NCI-H1092 (cell line): ENCODE results near the gene MC1R.
"Not testable (repeated sequence)": the region's sequence is repeated elsewhere in the genome, so short reads cannot be mapped to it uniquely, and the experiment has no call there.

ENCODE experiments used
- DNase-seq: peaks from one replicate; lab custom pipeline; 2025; lab: John Stamatoyannopoulos, UW

MC1R gene

GRCh38 chr16:89914642-89915285 is 3.9 kb upstream of the MC1R start:
- not testable (repeated sequence) for DNase-seq

DNA sequence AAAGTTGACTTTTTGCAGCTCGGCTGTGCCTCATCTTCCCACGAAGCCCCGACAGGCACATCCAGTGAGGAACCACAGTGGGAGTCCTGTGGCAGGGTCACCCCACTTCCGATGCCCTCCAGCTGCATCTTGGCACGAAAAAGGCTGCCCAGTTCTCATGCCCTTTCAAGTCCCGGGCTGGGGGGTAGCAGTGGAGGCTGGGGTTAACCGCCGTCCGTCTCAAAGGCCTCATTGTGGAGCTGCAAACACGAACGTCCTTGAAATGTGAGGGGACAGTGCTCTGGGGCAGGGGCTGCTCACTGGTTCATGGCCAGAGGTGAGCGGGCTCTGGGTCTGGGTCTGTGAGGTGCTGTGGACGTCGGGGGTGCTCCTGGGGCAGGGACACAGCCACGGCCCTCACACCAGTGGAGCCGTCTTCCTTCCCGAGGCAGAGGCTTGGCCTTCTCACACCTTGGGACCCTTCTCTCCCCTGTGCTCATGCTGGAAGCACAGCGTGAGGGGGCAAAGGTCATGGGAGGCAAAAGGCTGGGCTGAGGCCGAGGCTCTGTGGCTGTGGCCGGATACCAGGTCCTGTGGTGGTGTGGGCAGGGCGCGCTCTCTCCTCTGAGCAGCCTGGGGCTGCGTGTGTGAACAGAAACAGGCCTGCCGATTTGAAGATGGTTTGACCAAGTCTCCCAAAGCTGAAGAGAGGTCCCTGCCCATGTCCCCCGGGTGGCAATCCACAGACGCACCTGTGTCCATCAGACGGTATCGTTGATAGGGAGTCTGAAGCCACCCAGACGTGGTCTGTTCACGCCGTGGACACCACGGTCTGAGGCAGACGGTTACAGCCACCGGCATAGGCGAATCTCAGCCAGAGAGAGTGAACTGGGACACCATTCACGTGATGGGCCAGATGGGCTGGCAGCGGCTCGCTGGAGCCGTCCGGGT is 3.1 kb upstream of the MC1R start:
- DNase-seq = no peak

DNA sequence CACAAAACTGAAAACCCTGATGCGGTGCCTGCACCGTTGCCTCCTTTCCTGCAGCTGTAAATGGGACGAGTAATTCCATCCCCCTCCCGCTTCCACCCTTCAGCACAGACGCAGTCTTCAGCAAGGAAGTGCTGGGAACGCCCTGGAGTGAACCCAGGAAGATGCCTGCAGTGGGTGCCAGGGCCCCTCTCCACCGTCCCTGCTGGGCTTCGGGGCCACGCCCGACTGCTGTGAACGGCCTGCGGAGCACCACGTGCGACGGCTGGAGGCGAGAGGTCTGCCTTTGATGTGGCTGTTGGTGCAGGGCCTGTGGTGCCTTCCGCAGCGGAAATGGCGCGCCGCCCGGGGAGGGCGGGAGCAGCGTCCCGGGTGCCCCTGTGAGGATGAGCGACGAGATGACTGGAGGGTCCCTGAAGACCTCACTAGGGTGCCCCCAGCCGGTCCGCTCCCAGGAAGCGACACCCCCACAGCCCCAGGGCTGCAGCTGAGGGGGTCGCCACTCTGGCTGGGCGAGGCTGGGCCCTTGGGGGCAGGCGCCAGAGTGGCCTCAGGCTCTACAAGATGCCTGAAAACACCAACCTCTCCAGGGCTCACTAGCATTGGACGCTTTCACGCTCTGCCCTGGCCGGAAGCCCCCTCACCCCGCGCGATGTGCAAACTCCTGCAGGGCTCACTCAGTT is 749 bp upstream of the MC1R start:
- peak; percentile 50 for DNase-seq

DNA sequence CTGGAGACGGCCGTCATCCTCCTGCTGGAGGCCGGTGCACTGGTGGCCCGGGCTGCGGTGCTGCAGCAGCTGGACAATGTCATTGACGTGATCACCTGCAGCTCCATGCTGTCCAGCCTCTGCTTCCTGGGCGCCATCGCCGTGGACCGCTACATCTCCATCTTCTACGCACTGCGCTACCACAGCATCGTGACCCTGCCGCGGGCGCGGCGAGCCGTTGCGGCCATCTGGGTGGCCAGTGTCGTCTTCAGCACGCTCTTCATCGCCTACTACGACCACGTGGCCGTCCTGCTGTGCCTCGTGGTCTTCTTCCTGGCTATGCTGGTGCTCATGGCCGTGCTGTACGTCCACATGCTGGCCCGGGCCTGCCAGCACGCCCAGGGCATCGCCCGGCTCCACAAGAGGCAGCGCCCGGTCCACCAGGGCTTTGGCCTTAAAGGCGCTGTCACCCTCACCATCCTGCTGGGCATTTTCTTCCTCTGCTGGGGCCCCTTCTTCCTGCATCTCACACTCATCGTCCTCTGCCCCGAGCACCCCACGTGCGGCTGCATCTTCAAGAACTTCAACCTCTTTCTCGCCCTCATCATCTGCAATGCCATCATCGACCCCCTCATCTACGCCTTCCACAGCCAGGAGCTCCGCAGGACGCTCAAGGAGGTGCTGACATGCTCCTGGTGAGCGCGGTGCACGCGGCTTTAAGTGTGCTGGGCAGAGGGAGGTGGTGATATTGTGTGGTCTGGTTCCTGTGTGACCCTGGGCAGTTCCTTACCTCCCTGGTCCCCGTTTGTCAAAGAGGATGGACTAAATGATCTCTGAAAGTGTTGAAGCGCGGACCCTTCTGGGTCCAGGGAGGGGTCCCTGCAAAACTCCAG is 1.1 kb downstream of the MC1R start:
- no peak for DNase-seq

GRCh38 chr16:89920723-89921122 is 2.1 kb downstream of the MC1R start:
- DNase-seq = no peak

GRCh38 chr16:89921131-89921701 is 2.6 kb downstream of the MC1R start:
- DNase-seq = no peak

DNA sequence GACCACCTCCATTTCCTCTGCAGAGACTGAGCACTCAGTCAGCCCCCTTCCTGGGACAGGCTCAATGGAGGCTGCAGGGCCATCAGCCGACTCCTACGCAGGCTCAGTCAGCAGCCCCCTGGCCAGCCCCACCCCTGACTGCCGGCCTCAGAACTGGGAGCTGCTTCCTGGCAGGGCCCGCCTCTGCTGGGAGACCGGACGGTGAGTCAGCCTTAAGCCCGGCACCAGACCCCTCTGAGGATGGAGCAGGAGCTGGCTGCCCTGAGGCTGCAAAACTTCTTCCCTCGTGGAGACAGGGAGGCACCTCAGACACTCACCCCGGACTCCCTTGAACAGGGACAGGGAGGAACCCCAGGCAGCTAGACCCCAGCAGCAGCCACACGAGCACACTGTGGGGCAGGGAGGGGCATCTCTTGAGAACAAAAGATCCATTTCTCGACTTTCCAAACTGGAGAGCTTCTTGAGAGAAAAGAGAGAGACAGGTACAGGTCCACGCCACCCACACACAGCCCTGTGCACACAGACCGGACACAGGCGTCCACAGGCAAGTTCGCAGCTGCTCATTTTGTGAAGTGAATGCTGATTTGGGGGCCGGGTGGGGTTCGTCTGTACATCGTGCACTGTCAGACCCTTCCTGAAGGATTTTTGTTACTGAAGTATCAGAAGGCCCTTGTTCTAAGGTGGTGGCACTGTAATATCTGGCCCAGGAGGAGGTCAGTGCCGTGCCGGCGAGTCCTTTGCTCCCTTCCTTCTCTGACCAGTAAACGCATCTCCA is 3.2 kb downstream of the MC1R start:
- DNase-seq = no peak

GRCh38 chr16:89922477-89922883 is 3.8 kb downstream of the MC1R start:
- peak; percentile 44 for DNase-seq

DNA sequence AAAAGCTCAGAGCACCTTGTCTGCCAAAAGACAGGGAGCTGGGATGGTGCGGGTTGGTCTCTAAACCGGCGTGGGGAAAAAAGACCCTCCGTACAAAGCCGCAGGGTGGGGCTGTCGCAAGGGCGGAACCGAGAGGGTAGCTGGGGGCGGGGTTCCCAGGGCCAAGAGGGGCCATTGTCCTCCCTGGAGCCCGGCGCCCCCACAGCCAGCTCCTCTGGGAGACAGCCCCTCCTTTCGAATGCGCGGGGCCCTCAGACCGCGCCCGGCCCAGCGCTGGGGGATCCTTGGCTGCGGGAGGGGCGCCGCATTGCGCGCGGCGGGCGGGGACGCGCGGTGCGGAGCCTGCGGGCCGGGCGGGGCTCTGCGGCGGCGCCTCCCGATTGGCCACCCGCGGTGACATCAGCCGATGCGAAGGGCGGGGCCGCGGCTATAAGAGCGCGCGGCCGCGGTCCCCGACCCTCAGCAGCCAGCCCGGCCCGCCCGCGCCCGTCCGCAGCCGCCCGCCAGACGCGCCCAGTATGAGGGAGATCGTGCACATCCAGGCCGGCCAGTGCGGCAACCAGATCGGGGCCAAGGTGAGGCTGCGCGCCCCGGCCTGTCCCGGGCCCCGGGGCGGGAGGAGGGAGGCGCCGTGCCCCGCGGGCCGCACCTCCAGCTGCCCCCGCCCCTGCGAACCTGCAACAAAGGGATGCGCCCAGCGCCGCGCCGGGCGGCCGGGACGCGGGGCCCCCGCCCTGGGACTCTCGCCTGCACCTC is 4.4 kb downstream of the MC1R start, which contains the start of gene TUBB3:
TSS of gene TUBB3 (plus strand) at position 459 of the 756 bp plus-strand sequence. CDS start at position 519, 60 bp downstream.
- peak; percentile 70 for DNase-seq

DNA sequence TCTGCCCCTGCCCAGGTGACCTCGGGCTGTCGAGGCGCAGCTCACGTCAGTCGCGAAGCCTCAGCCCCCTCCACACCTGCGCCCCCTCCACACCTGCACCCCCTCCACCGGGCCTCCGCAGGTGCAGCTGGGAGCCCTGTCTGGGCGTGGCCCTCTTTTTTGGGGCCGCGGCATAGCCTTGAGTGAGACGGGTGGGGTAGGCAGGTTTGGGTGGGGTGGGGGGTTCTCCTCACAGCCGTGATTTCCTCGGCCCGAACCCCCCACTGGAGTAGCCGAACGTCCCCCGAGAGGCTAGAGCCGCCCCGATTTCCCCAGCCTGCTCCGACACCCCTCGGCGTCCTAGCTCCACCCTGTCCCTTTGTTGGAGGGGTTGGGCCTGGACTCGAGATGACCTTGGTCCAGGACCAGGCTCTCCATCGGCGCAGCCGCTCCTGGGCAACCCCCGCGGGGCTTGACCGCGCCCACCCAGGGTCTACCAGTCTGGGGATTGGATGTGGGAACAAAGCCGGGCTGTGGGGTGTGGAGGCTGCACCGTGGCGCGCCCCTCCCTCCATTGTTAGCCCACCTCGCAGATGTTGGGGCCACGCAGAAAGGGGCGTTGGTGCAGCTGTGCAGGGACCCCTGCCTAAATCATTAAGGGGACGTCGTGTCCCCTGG is 5.1 kb downstream of the MC1R start:
- DNase-seq = peak; percentile 70

DNA sequence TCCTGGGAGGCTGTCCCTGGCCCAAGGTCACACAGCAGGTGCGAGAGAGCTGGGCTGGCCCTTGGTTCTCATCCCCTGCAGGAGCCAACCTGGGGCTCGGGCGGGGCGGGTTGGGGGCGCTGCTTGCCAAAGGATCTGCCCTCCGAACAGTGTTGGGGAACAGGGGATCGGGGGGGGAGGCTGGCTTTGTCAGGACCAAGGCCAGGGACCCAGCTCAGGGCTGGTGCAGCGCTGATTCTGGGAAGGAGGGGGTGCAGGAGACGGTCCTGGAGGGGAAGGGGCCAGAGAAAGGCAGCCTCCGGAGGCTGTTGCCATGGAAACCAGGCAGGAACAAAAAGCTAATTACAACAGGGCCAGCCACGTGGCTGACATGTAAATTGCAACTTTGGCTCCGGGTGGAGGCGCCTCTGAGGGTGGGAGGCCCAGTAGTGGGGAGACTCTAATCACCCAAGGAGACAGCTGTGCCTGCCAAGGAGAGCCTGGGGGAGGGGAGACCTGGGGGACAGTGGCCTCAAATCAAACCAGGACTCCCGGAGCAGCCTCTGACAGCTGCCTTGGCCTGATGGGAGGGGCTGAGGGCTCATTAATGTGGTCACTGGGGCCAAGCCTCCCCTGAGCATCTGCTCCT is 5.7 kb downstream of the MC1R start:
- DNase-seq = peak; percentile 33

DNA sequence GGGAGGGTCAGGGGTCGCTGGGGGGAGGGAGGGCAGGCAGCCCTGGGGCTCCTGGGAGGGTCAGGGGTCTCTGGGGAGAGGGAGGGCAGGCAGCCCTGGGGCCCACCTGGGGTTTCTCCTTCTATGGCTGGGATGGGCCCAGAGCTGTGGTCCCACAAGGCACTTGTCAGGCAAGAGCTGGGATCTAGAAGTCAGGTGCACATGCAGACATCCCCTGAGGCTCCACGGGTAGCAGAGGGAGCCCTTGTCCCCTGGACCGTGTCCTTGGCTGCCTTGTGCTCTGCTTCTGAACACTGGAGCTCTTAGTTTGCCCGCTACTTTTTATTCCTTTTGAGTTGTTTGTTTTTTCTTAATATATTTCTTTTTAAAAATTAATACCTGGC is 6.3 kb downstream of the MC1R start:
- DNase-seq = no peak

DNA sequence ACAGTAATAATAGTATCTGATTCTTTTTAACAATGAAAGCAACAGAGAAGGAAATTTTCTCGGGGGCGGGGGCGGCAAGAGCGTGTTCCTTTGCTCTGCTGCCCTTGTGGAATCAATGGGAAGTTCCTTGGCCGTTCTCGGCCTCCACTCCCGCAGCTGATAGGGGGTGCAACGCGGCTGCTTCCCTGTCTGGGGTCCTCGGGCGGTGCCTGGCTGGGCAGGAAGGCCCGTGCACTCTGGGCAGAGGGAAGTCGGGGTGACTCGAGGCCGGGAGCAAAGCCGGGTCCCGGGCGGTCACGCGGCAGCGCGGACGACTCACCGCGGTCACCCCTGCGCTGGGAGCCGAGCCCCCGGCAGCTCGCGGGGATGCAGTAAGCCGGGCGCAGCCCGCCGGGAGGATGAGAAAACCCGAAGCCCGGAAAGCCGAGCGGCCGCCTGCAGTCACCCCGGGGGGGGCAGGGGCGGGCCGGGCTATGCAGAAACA is 7.0 kb downstream of the MC1R start:
- no peak for DNase-seq

DNA sequence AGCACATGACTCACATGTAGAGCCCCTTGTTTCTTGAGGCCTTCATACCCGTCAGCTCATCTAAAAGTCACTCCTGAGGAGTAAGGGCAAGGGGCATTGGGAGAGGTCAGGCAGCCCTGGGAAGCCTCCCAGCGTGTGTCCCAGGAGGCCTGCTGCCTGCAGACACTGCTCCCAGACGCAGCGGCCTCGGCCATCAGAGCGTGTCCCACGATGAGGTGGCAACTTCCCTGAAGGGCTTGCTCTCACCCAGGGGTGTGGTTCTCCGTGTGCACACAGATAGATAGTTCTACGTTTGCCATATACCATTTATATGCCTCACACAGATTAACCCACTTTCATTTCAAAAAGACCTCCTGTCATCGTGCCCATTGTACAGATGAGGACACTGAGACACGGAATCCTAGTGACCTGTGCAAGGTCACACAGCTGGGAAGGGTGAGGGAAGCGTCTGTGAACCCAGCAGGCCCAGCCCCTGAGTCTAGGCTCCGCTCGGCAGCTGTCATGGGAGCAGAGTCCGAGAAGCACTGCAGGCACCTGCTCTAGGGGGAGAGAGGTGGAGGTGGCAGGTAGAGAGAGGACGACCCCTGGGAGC is 12.7 kb downstream of the MC1R start:
- no peak for DNase-seq

DNA sequence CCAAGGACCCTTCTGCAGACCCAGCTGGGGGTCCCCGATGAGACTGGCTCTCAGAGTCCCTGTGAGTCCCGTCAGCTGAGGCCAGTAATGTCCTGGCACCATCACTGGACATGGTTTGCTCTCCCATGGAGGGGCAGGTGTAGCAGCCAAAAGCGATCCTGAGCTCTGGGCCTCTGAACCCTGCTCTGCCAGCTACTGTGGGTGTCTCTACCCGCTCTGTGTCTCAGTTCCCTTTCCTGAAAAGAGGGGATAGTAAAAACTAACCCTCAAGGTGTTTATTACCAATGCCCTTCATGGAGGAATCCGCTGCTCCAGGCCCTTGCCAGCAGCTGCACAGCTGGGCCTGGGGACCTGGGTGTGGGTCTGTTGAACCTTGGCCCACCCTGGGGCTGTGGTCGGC is 13.3 kb downstream of the MC1R start:
- DNase-seq = no peak

DNA sequence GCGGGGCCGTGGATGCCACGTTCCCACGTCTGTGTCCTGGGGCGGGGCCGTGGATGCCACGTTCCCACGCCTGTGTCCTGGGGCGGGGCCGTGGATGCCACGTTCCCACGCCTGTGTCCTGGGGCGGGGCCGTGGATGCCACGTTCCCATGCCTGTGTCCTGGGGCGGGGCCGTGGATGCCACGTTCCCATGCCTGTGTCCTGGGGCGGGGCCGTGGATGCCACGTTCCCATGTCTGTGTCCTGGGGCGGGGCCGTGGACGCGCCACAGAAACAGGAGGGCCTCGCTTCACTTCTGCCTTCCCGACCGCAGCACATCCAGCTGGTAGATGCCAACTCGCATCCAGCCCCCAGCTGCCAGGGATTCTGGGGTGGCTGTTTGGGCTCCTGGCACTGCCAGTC is 15.4 kb downstream of the MC1R start:
- DNase-seq = not testable (repeated sequence)

DNA sequence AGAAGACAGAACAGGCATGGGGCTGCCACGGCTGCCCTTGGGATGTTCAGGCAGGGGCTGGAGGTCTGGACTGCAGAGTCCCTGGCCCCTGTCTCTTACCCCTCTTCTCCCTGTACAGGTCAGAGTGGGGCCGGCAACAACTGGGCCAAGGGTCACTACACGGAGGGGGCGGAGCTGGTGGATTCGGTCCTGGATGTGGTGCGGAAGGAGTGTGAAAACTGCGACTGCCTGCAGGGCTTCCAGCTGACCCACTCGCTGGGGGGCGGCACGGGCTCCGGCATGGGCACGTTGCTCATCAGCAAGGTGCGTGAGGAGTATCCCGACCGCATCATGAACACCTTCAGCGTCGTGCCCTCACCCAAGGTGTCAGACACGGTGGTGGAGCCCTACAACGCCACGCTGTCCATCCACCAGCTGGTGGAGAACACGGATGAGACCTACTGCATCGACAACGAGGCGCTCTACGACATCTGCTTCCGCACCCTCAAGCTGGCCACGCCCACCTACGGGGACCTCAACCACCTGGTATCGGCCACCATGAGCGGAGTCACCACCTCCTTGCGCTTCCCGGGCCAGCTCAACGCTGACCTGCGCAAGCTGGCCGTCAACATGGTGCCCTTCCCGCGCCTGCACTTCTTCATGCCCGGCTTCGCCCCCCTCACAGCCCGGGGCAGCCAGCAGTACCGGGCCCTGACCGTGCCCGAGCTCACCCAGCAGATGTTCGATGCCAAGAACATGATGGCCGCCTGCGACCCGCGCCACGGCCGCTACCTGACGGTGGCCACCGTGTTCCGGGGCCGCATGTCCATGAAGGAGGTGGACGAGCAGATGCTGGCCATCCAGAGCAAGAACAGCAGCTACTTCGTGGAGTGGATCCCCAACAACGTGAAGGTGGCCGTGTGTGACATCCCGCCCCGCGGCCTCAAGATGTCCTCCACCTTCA is 16.2 kb downstream of the MC1R start:
- DNase-seq = no peak
